ENCODE data around the gene ZNF605. TPM values are rescaled to one million over a fixed set of nuclear protein-coding genes. Genes with fewer than 3 reads are reported as not detected.
A peak's percentile ranks its signal among the peaks of the same experiment; 100 is the strongest.

The ZNF605 gene
- total and polyA plus RNA-seq, 9 of the 15 experiments (the other 6 are each of a cell fraction or from before 2014, with no cell fraction given) = 0.45 to 1.1 (median 0.68) TPM

DNA sequence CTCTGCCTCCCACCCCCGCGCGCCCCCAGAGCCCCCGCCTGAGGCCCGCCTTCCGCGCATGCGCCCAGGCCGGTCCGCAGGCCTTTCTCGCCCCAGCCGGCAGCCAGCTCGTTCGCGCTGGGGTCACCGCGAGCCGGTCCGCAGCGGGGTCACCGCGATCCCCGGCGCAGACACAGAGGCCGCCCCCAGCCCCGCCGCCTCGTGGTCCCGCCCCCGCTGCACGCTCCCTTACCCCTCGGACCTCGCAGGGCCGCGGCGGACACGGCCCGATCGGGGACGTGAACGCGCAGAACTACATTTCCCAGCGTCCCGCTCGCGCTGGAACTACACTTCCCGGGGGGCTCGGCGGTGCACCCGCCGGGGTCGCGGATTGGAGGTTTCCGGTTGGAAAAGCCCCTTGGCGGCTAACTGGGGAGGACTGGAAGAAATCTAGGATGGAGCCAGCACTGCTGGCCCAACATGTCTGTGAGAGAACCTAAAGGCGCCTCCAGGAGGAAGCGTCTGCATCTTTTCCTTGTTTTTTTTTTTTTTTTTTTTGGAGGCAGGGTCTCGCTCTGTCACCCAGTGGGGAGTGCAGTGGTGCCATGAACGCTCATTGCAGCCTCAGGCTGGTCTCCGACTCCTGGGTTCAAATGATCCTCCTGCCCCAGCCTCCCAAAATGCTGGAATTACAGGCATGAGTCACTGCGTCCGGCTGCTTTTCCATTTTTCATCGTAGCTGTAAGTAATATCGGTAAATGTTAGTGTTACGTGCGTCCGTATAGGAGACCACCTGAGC, at the start of gene ZNF605 (continued):
- TF ChIP-seq TAF1 (IDR thresholded peaks at IDR 0.05; ENCODE audit: control insufficient read depth, extremely low read depth, insufficient read depth, low read length, severe bottlenecking) (no peak), SRSF9 (IDR thresholded peaks at IDR 0.05; ENCODE audit: borderline replicate concordance, low read depth, low read length) (no peak), ZNF318 (IDR thresholded peaks at IDR 0.05; ENCODE audit: borderline replicate concordance in 1 of 2, low read depth in 1 of 2) (no peak), KDM1A (IDR thresholded peaks at IDR 0.05) (no peak), POLR2G (IDR thresholded peaks at IDR 0.05; ENCODE audit: low read depth, low read length) (peak; percentile 49; the same call in 1 of the 2 replicates), ZNF184 (CRISPR knock-in tag; IDR thresholded peaks at IDR 0.05) (no peak), ERF (CRISPR knock-in tag; IDR thresholded peaks at IDR 0.05) (no peak)
- TF ChIP-seq, protein P1, sequence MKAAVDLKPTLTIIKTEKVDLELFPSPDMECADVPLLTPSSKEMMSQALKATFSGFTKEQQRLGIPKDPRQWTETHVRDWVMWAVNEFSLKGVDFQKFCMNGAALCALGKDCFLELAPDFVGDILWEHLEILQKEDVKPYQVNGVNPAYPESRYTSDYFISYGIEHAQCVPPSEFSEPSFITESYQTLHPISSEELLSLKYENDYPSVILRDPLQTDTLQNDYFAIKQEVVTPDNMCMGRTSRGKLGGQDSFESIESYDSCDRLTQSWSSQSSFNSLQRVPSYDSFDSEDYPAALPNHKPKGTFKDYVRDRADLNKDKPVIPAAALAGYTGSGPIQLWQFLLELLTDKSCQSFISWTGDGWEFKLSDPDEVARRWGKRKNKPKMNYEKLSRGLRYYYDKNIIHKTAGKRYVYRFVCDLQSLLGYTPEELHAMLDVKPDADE (conservative IDR thresholded peaks at IDR 0.05; ENCODE audit: control insufficient read depth, low read depth, low read length) = peak; percentile 55; the same call in 1 of the 2 replicates
